ENCODE measurements around the gene TDRD7.

DNA sequence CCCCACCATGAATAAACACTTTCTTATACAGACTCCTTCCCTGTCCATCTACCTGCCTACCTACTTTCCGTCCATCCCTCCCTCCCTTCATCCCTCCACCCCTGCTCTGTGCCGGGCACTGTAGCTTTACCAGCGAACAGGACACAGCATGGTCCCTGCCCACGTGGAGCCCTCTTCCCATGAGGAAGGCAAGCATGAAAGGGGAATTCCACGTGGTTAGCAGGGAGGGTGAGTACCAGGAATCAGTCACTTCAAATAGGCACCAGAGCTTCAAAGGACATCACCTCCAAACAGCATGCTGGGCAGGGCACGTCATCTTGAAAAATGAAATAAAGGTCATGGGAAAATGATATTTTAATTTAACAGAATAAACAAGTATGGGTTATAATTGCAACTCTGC is 35.0 kb upstream of the TDRD7 start:
- no peak for TF ChIP-seq POLR2AphosphoS5 (IDR thresholded peaks at IDR 0.05; ENCODE audit: low read depth, low read length)
- TF ChIP-seq SIN3A (IDR thresholded peaks at IDR 0.05; ENCODE audit: borderline replicate concordance, insufficient read depth, low read length) = no peak
- TF ChIP-seq, protein P1, sequence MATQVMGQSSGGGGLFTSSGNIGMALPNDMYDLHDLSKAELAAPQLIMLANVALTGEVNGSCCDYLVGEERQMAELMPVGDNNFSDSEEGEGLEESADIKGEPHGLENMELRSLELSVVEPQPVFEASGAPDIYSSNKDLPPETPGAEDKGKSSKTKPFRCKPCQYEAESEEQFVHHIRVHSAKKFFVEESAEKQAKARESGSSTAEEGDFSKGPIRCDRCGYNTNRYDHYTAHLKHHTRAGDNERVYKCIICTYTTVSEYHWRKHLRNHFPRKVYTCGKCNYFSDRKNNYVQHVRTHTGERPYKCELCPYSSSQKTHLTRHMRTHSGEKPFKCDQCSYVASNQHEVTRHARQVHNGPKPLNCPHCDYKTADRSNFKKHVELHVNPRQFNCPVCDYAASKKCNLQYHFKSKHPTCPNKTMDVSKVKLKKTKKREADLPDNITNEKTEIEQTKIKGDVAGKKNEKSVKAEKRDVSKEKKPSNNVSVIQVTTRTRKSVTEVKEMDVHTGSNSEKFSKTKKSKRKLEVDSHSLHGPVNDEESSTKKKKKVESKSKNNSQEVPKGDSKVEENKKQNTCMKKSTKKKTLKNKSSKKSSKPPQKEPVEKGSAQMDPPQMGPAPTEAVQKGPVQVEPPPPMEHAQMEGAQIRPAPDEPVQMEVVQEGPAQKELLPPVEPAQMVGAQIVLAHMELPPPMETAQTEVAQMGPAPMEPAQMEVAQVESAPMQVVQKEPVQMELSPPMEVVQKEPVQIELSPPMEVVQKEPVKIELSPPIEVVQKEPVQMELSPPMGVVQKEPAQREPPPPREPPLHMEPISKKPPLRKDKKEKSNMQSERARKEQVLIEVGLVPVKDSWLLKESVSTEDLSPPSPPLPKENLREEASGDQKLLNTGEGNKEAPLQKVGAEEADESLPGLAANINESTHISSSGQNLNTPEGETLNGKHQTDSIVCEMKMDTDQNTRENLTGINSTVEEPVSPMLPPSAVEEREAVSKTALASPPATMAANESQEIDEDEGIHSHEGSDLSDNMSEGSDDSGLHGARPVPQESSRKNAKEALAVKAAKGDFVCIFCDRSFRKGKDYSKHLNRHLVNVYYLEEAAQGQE (IDR thresholded peaks at IDR 0.05; ENCODE audit: insufficient read depth in 1 of 2, low read depth in 2 of 2, low read length in 2 of 2) = no peak
